GM10847 (cell line): ENCODE measurements around the gene FHDC1.

Experiments used
- POLR2A ChIP-seq: IDR thresholded peaks from 2 replicates; pipeline ENCODE4 v1.6.1; 2011; ENCODE audit not compliant: insufficient read length; ENCODE audit errors: extremely low read depth

FHDC1 gene

DNA sequence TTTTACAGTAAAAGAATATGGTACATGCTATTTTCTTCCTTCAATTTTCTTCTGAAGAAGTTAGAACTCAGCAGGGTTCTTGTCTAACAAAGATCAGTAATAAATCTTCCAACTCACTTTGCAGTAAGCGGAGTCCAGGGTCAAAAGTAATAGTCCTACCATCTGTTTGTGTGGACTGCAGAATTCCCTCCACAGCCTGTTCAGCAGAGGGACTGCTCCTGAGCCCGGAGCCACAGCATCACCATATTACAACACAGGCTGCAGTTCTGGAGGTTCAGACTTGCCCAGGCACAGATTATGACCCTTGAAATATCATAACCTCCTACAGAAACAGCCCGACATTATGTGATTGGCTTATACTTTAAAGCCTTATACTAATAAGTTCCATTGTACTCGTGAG lies 10.3 kb downstream of the FHDC1 start:
- no peak for TF ChIP-seq POLR2A

DNA sequence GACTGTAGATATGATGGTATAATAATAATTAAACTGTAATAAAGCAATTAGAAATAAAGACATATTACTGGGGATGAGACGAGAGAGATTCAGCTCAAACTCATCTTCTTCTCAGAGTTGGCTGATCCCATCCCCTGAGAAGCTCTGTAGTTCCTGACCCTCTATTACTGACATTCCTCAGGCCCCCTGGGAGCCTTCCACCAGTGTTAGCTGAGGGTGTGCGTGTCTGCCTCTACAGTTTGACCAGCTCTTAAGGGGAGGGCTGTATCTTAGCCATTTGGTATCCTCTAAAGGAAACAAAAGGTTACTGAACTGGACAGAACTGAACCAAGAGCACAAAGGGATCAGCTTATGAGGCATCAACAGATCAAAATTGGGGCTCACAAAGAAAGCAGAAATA lies 11.2 kb downstream of the FHDC1 start:
- no peak for TF ChIP-seq POLR2A

DNA sequence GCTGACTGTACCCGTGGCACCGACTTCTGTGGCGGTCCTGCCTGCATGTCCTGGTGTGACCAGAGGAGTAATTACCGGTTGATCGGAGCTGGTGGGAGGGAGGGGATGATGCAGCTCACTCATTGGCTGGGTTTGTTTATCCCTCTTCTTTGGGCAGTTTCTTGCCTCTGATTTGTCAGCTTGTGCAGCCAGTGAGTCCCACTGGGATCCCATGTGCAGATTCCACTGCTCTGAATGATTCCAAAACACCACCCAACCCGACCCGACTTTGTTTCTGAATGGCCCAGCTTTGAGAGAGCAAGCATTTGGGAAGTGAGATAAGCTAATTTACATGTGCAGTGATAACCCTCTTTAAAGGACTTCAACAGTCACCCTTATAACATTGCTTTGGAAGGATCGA lies 13.8 kb downstream of the FHDC1 start:
- no peak for TF ChIP-seq POLR2A

DNA sequence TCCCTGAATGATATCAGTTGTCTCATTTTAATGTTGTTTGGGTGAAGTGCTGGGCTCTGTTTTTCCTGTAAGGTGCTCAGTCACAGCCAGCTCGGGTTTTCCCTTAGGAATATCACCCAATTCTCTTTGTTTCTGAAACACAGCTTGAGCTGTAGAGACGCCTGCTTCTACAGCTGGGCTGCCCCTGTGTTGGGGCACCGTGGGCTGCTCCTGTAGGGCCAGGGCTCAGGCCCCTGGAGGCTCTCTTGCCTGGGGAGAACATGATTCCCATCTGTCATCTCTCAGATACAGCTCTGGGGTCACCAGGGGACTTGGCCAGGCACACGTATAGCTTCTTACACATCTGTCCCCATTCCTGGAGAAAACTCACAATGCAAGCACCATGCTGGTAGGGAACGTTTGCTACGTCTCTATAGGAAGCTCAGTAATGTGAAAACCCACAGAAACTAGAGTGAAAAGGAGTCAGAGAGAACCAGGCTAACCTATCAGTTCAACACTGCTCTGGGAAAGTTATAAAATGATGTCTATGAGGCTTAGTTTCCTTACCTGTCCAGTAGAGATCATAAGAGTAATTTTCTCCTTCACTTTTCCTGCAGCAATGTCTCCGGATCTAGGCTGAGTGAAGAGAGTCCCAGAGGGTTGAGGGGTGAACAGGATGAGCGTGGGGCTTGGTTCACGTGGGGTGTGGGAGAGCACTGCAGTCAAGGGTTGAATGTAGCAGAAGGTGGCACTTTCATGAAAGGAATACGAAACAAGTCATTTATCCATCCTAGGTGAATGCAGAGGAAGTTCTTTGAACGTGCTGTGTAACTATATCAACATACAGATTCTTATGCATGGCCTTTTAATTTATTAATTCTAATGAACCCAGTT lies 14.5 kb downstream of the FHDC1 start:
- TF ChIP-seq POLR2A = no peak

DNA sequence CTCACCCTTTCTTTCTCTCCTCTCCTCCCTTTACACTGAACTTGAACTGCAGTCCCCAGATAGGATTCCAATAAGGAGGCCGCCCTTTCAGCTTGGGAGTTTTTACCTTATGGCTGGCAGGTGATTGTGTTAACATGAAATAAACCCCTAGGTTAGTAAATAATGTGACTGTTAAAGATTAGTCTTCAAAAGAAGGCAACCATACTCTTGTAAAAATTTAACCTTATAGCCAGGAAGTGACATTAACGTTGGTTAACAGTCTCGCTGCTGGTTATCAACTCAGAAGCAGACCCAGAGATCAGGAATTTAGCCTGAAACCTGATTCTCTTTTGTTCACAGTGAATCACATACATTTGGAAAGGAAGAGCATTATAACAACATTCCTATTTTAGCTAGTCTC lies 15.2 kb downstream of the FHDC1 start:
- TF ChIP-seq POLR2A = no peak

DNA sequence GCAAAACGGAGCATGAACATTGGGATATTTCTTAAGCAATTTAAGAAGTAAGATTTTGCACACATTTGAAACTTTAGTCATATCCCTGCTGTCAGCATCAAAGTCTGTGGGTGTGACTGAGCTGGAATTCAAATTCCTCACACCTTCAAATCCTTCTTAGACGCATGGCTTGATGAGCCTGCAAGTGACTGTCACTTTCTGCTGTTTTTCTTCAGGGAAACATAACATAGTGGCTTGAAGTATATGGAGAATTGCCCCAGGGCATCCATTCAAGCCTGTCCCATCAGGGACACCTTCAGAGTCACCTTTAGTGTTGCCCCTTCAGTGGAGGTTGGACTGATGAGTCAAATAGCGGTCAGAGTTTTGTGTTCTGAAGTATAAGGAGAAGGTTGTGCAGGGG lies 17.4 kb downstream of the FHDC1 start:
- no peak for TF ChIP-seq POLR2A

DNA sequence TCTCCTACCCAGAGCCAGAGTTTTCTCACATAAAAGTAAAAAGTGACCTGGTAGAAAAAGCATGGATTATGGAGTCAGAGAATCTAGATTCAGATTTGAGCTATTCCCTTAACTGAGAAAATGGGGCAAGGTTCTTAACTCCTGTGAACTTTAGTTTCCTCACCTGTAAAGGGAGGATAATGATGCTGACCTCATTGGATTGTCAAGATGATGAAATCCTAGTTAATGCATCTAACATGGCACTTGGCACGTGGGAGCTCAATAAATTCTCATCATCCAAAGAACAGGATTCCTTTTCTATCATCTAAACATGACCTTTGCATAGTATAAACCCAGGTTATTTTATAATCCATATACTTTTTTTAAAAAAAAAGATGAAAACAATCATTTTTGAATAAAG lies 18.6 kb downstream of the FHDC1 start:
- no peak for TF ChIP-seq POLR2A

DNA sequence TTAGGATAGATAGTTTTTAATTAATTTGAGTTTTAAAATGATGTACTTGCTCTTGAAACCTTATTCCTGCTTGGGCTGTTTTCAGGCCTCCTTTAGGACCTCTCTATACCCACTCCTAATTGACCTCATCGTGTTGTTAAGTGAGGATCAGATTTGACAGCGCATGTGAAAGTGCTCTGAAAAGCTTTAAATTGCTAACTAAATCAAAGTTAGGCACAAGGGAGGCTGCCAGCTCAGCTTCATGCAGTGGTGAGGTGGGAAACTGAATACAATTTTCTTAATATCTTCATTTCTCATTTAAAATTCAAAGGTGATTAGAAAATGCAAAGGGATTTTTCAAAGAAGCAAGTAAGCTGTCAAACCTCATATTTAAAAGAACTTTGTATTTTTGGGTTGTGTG lies 20.0 kb downstream of the FHDC1 start:
- TF ChIP-seq POLR2A = no peak

DNA sequence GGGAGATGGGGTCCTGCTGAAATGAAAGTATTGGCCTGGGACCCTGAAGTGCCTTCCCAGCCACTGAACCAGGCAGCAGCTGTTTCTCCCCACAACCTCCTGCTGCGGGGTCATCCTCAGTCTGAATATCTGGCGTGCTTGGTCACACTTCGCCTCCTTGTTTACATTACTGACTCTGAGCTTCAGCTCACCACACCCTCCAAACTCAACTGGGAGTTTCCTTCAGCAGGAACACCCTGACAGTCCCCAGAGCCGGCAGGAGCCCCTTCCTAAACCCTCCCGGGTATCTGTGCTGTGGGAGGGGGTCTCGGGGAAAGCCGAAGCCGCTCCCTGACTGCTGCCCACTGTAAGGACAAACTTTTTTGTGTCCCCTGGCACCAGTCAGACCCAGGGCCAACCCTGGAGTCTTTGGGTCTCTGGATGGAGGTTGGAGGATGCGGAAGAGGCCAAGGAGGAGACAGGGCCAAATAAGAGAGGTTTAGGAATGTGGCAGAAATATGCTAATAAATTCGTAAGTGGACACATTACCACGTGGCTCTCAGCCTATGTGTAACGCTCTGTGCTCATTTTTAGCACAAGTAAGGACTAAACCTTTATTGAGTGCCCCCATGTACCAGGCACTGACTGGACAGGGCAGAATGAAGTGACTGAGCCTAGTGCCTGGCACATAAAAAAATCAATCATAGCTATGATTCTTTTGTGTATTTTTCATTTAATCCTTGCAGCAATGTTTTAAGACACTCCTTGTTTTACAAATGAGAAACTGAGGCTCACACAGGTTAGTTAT lies 20.7 kb downstream of the FHDC1 start:
- TF ChIP-seq POLR2A = no peak

DNA sequence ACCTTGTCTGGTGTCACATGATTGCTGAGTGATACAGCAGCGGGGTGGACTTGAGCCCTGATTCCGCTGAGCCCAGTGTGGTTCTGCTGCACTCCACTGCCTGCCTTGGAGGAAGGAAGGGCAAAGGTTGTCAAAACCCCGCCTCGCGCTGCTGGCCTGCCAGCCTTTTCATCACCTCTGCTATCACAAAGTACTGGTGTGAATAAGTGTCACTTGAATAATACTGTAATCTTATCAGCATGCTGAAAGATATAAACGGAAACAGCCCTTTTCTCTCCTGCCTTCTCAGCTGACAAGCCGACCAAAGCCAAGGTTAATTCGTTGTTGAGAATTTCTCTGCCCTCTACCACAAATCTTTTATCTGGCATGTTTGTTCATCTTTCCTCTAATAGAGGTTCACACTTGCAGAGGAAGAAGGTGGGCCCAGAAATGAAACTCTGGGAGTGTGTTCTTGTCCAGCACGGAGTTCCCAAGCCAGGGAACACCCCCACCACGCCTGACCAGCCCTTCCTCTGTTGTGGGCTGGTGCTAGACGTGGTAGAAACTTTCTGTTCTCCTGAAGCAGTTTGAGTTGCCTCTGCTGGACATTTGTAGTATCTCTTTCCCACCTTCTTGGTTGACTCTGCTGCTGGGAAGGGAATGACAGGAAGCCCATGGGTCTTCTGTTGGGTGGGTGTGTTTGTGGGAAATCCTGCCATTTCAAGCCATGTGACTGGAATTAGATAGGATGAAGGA lies 21.5 kb downstream of the FHDC1 start:
- no peak for TF ChIP-seq POLR2A

DNA sequence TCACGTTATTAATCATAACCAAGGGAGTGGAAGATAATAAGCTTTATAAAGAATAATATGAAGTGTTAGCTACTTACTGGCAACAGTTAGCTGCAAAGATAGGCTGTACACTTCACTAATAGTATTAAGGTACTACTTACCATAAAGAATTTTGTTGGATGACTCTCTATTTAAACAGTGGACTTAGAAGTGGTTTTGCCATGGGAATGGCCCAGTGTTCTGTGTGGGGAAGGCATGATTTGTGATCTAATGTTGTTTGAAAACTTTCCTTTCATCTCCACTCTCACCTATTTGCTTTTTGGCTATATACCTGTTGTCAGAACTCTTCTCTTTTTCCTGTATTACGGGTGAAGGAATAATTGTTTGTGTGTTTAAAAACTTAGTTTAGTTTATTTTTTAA lies 23.0 kb downstream of the FHDC1 start:
- TF ChIP-seq POLR2A = no peak

DNA sequence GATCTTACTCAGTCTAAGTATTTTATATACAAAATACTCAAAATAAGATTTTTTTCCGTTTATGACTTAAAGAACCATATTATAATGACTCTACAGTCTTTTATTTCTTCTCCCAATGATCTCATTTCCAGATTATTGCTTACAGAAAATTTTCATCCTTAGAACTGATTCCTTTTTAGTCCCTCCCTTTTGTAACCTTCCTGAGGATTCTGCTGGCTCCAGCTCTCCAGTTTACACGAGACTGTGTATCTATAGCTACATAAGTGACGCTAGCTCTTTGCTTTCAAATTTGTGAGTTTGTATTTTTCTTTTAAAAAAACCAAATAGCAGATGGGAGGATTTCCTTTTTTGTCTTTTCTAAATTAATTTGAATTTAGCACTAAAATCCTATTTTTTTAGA lies 24.0 kb downstream of the FHDC1 start:
- TF ChIP-seq POLR2A = no peak

DNA sequence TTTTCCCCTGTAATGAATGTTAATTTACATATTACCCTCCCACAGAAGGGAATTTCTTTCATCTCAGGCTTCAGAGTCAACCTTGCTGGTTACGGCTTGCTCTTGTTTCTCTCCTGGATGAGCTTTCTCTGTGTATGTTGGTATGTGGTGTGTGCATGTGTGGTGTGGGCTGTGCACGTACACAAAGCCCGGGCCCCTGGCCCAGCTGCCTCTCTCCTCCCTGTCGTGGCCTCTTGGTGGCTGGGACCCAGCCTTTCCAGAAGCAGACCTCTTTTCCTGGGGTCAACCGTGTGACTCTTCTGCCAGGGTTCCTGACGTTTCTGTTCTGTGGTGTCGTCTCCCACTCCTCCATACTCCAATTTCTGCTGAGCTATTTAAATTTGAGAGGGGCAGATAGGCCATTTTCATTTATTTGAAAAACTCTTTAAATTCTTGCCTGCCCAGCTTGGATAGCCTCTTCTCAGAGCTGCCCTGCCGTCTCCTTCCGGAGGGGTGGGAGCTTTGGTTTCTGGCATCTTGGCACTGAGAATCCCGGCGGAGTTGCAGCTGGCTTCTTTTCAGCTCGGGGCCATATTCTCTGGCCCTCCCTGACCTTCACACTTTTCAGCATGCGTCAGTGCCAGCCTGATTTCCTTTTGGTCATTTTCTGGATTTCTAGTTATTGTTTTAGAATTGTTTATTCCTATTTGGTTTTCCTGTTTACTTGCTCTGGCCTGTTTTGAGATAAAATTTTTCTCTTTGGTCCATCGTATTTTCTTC lies 25.1 kb downstream of the FHDC1 start:
- no peak for TF ChIP-seq POLR2A

DNA sequence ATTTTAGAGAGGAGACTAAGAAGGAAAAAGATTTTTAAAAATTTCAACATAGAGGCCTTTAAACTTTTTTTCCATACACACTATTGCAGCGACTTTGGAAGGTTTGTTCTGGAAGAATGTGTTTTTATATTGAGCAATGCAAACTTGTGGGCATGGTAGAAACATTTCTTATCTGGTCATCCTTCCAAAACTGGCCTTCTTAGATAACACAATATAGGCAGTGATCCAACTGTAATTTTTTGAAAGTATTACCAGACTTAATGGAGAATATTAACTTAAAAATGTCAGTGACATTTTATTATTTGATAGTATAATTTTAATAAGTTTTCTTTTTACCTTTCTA lies 25.6 kb downstream of the FHDC1 start:
- TF ChIP-seq POLR2A = no peak

DNA sequence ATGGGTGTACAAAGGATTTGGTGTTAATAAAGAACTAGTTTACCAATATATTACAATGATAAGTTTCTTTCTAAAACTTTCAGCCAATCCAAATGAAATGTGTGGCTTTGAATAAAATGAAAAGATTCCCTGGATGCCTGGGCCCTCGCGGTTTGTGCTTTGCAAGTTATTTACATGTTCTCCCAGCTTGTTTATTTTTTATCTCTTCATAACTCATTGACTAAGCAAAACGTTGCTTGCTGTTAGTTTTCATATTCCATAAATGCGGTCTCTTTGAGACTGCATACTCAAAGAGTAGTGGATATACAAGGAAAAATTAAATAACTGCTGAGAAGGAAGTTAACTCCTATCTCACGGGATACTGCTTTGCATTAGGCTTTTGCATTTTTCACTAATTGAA lies 26.0 kb downstream of the FHDC1 start:
- no peak for TF ChIP-seq POLR2A
